Sciatic nerve (tissue), 2 donors: ENCODE measurements around the gene THEM5. TPM values are rescaled to one million over a fixed set of nuclear protein-coding genes. Genes with fewer than 3 reads are reported as not detected.
"Not testable (repeated sequence)": the region's sequence is repeated elsewhere in the genome, so short reads cannot be mapped to it uniquely, and the experiment has no call there.

Source experiments
- ATAC-seq: fragments of 200-7000 bp; cut with Tn5 transposase; one replicate; pipeline ENCODE4 v1.9.1; 2020; ENCODE audit warnings: mild to moderate bottlenecking, moderate library complexity
- DNase-seq: peaks from one replicate; pipeline ENCODE4 v3.0.0-alpha.2; 2020; ENCODE audit warnings: low spot score
- intact Hi-C: fragments of 100-400 bp; cut with DNase I; formaldehyde crosslinking; loops from one replicate; pipeline ENCODE4 v1.14.2; 2022
- total RNA-seq: library from RNA; stranded (reverse); fragmentation: NEBNext Ultra II Directional; extraction: Animal tissue kit (Norgen Biotek cat#: 25700); gene quantifications from one replicate; pipeline ENCODE4 v1.2.1, GENCODE V29; 2021
- donor health status: DM: no; HTN: no; CAD: no.
- donor health status: DM: no; HTN: no; CAD: no.

THEM5 gene
- total RNA-seq, 1 donor from 2014 or later = not detected

DNA sequence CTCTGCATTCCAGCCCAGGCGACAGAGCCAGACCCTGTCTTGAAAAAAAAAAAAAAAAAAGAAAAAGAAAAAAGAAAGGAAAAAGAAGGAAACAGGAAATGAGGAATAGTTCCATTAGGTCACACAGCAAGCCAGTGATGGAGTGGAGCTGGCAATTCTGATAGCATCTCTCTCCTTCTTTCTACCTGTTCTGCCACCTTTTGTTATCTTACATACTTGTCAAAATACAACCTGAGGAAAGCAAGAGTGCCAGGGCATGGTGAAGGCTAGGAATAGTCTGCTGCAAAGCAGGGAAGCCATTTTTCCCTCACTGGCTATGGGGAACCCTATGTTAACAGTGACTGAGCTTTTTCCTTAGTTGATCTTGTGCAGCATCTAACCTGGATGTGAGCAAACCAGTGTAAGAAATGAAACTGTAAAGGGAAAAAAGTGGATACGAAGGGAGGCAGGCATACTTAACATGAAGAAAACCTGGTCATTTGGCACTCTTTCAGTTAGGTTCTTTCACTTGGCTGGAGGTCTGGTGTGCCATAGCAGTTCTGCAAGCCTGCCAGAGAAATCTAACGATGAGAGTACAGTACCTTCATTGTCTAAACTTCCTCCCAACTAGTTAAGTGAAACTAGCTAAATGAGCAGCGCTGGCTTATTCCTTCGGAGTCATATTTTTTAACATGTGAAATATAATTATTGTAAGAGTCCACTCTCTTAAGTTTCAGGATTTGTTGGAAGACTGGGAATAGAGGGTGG, 17.9 kb upstream of the THEM5 start:
- ATAC-seq (no peak), DNase-seq (no peak)
- intact Hi-C loops = no loop called here

GRCh38 chr1:151868486-151868885, 15.0 kb upstream of the THEM5 start:
- intact Hi-C loops = no loop called here
- DNase-seq (no peak), ATAC-seq (no peak)

- intact Hi-C loops = no loop called here
- no peak for ATAC-seq
- no peak for DNase-seq
These were observed 14.4 kb upstream of the THEM5 start for GRCh38 chr1:151867765-151868411.

- intact Hi-C loops = no loop called here
- ATAC-seq = no peak
- DNase-seq = no peak
These were observed 13.8 kb upstream of the THEM5 start for GRCh38 chr1:151867321-151867720.

GRCh38 chr1:151864411-151864810, 10.9 kb upstream of the THEM5 start:
- intact Hi-C loops = no loop called here
- ATAC-seq (no peak), DNase-seq (no peak)

DNA sequence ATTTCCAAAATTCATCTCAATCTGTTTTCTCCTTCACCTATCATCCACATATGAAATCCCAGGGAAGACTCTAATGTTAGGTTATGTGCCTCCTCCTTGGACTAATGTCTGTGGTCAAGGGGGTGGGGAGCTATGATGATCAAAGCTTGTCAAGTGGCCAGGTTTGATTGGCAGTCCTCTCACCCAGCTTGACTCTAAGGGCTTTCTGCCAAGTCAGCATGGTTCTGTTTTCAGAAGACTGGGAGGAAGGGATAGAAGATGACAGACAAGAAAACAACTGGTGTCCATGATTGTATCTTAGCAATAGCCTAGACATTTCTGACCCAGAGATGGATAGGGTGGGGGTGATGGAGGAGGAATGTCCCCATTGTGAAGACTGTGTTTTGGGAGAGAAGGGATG, 9.1 kb upstream of the THEM5 start:
- no peak for ATAC-seq
- DNase-seq = no peak
- intact Hi-C loops = no loop called here

GRCh38 chr1:151860504-151861187, 7.1 kb upstream of the THEM5 start:
- no peak for DNase-seq
- ATAC-seq = no peak
- intact Hi-C loops = no loop called here

GRCh38 chr1:151859891-151860293, 6.4 kb upstream of the THEM5 start:
- DNase-seq (no peak), ATAC-seq (no peak)
- intact Hi-C loops = no loop called here

GRCh38 chr1:151858886-151859665, 5.6 kb upstream of the THEM5 start:
- intact Hi-C loops = no loop called here
- ATAC-seq (no peak), DNase-seq (no peak)

DNA sequence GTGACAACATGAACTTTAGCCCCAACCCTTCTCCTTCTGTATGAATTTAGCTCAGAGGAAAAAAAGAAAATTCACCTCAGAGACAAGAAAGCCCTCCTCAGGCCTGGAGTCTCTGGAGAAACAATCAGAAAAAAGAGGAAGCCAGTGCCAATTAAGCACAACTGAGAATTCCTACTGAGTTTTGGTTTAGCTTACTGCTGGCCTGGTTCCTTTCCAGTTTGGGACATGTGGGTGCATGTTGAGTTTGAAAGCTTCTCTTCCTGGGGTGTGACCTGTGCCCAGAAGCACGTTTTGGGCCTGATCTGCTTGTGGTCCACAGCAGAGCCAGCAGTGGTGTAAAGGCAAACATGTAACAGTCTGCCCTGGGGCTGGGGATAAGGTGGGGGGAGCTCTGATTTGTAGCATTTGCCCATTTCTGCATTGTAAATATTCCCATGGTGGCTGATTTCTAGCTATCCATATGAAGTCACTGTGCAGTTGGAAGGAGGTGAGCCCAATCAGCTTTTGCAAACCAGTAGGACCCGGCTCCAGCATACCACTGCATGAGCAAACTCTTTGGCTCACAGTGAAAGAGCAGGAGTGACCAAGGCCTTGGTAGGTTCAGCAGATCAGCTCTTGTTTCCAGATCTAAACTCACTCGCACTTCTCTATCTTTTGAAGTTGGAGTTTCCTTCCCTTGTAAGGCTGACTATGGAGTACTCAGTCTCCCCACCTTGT, 4.7 kb upstream of the THEM5 start:
- no peak for DNase-seq
- intact Hi-C loops = no loop called here
- no peak for ATAC-seq

- intact Hi-C loops = no loop called here
- ATAC-seq = no peak
- DNase-seq = no peak
These were observed 2.4 kb upstream of the THEM5 start for GRCh38 chr1:151855933-151856332.

DNA sequence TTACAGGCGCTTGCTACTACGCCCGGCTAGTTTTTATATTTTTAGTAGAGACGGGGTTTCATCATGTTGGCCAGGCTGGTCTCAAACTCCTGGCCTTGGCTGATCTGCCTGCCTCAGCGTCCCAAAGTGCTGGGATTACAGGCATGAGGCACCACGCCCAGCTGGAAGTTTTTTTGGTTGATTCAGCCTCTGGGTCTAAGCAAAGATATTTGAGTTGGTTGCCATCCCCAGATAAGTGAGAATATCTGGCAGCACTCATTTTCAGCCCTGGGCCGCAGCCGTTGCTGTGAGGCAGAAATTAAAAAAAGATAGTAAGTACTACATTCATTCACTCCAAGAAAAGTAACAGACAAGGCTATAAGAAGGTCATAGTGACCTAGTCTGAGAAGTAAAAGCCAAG, 2.0 kb upstream of the THEM5 start:
- DNase-seq, intact Hi-C loops: not testable (repeated sequence)
- peak; percentile 52 for ATAC-seq

GRCh38 chr1:151854658-151855057, 1.1 kb upstream of the THEM5 start:
- no peak for ATAC-seq
- DNase-seq = no peak
- intact Hi-C loops = no loop called here

- DNase-seq (no peak), ATAC-seq (no peak)
- intact Hi-C loops = no loop called here
These were observed 779 bp downstream of the THEM5 start for GRCh38 chr1:151852733-151853132.

DNA sequence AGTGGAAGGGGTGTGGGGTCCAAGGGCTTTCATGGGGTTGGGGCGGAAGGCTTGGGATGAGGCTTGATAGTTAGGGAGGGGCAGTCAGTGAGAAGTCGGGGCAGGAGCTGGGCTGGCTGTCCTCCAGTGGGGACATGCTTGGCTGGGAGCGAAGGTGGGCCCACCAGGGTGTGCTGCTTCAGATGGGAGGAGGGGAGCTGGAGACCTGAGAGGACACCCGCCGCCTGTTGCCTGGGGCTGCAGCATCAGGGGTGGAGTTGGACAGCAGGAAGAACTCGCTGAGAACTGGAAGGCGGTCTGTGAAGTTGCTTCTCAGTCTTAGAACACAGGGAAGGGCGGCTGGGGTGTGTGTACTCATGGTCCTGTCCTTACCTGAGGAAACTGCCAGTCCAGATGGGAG, 1.6 kb downstream of the THEM5 start:
- intact Hi-C loops = no loop called here
- ATAC-seq (no peak), DNase-seq (peak; percentile 52)

DNA sequence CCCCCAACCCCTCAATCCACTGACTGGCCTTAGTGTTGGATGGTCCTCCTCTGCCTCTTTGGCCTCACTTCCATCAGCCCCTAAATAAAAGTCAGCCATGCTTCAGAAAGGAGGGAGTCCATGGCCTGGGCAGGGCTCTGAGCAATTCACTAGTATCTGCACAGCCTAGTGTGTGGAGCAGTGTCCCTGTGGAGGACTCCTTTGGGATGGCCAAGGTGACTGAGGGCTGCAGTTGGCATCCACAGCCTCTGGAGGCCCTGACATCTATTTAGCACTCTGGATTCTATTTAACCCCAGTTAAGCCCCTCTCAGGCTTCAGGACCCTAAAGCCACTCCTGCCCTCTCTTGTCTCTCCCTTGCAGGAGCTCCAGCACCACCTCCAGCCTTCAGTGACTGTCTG, 3.6 kb downstream of the THEM5 start:
- ATAC-seq = no peak
- intact Hi-C loops = no loop called here
- no peak for DNase-seq

DNA sequence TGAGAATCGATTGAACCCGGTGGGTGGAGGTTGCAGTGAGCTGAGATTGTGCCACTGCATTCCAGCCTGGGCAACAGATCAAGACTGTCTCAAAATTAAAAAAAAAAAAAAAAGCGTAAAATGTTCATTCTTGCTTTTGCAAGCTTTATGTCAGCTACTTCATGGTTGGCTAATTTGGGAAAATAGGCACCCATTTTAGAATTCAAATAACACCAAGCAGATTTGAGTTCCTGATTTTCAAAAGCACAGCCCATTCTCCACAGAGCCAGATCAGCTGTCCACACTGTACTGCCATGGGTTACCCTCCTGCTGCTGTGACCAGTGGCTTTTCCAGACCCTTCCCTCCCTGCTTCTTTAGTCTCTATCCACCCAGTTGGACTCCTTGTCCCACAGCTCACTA, 4.4 kb downstream of the THEM5 start:
- DNase-seq = peak; percentile 31
- intact Hi-C loops = no loop called here
- no peak for ATAC-seq

GRCh38 chr1:151847867-151848596, 5.5 kb downstream of the THEM5 start:
- ATAC-seq = no peak
- intact Hi-C loops = no loop called here
- DNase-seq = peak; percentile 32
